DOHH2 (cell line): ENCODE measurements around the gene BCL3.

ENCODE experiments used
- CTCF ChIP-seq: fragments of 200-600 bp; sonication (generic); IDR thresholded peaks from one replicate; pipeline ENCODE4 v1.5.1; 2014; ENCODE audit warnings: antibody characterized with exemption, mild to moderate bottlenecking, low read depth, low read length; ENCODE audit not compliant: poor library complexity, severe bottlenecking
- EZH2phosphoT487 ChIP-seq: fragments of 200-600 bp; sonication (generic); IDR thresholded peaks from 2 replicates; pipeline ENCODE4 v1.6.1; 2017; ENCODE audit warnings: borderline replicate concordance, mild to moderate bottlenecking, antibody characterized with exemption, low read length, moderate library complexity, mixed read lengths

- TF ChIP-seq CTCF (no peak), EZH2phosphoT487 (no peak)
Observed at GRCh38 chr19:44738603-44739558, 9.6 kb upstream of the BCL3 start.
